GM12878 (cell line): ENCODE results near the gene PIGZ. TPM values are rescaled to one million over a fixed set of nuclear protein-coding genes. Genes with fewer than 3 reads are reported as not detected.

Experiments used
- ATAC-seq: fragments of 200-7000 bp; cut with Tn5 transposase; 3 replicates; pipeline ENCODE4 v1.9.1; 2020; ENCODE audit warnings: mild to moderate bottlenecking, moderate library complexity
- BruUV-seq: library from RNA; stranded (reverse); fragments of 400-500 nt; replicated peaks from 2 replicates; lab custom pipeline; 2021; lab: Mats Ljungman, UMichigan
- CTCF ChIA-PET: fragments of 300-600 bp; sonication (Branson Sonifier 250); formaldehyde crosslinking; extraction: SDS; loops from one replicate; lab custom pipeline; 2021; ENCODE audit warnings: inconsistent platforms; lab: Yijun Ruan, JAX
- POLR2A ChIA-PET: fragments of 350-600 bp; formaldehyde crosslinking; extraction: SDS; loops from one replicate; lab custom pipeline; 2021; ENCODE audit warnings: inconsistent platforms; lab: Charles Lee
- RAD21 ChIA-PET: fragments of 300-600 bp; sonication (Branson Sonifier 250); formaldehyde crosslinking; loops from one replicate; lab custom pipeline; 2023; ENCODE audit warnings: antibody characterized with exemption; ENCODE audit not compliant: unreplicated experiment; lab: Charles Lee
- SMC1A ChIA-PET: fragments of 300-600 bp; sonication (Branson Sonifier 250); formaldehyde crosslinking; loops from one replicate; lab custom pipeline; 2023; ENCODE audit not compliant: unreplicated experiment, uncharacterized antibody; lab: Charles Lee
- DNase-seq: peaks from one replicate; pipeline ENCODE4 v3.0.0-alpha.2; 2011; ENCODE audit warnings: low read depth, low spot score
- FAIRE-seq: peaks from 3 replicates; lab custom pipeline; 2011; peaks lifted over from hg19 to GRCh38; lab: Jason Lieb, UNC
- H2AFZ ChIP-seq: 2 replicates; pipeline ENCODE4 v1.6.0; 2011; ENCODE audit warnings: low read depth, low read length, control low read depth; ENCODE audit not compliant: control insufficient read depth
- H3K27ac ChIP-seq: 2 replicates; pipeline ENCODE4 v1.5.1; 2011; ENCODE audit warnings: control low read depth; ENCODE audit not compliant: control insufficient read depth, insufficient read depth
- H3K27me3 ChIP-seq, 2 experiments: replicated peaks in 1 of 2; 2 replicates each; pipeline versions ENCODE4 v1.6.0 to v1.6.1; 2011; ENCODE audit warnings: low read length in 1 of 2; ENCODE audit not compliant: control insufficient read depth in 2 of 2, insufficient read depth in 2 of 2
- H3K36me3 ChIP-seq, 2 experiments: 2 replicates each; pipeline ENCODE4 v1.5.1; 2011; ENCODE audit warnings: low read length in 1 of 2; ENCODE audit not compliant: control insufficient read depth in 2 of 2, insufficient read depth in 2 of 2
- H3K4me1 ChIP-seq: 2 replicates; pipeline ENCODE4 v1.6.1; 2011; ENCODE audit warnings: mild to moderate bottlenecking, low read length, moderate library complexity, mixed read lengths; ENCODE audit not compliant: control insufficient read depth, insufficient read depth
- H3K4me2 ChIP-seq: 2 replicates; pipeline ENCODE4 v1.6.0; 2011; ENCODE audit warnings: control low read depth; ENCODE audit not compliant: control insufficient read depth, insufficient read depth
- H3K4me3 ChIP-seq: fragments of 200-600 bp; sonication (generic); 2 replicates; pipeline ENCODE4 v1.5.1; 2016
- H3K79me2 ChIP-seq: 2 replicates; pipeline ENCODE4 v1.6.0; 2011; ENCODE audit warnings: low read length; ENCODE audit not compliant: control insufficient read depth, insufficient read depth
- H3K9ac ChIP-seq: 2 replicates; pipeline ENCODE4 v1.8.0; 2011; ENCODE audit warnings: low read length, control low read depth, mixed read lengths; ENCODE audit not compliant: control insufficient read depth, insufficient read depth
- H3K9me3 ChIP-seq: replicated peaks from 3 replicates; pipeline ENCODE4 v1.5.1; 2011; ENCODE audit warnings: mild to moderate bottlenecking, low read length; ENCODE audit not compliant: control insufficient read depth, insufficient read depth
- H4K20me1 ChIP-seq: 2 replicates; pipeline ENCODE4 v1.6.0; 2011; ENCODE audit not compliant: control insufficient read depth, insufficient read depth
- BRCA1 ChIP-seq: IDR thresholded peaks from 2 replicates; pipeline ENCODE4 v1.6.1; 2011; ENCODE audit warnings: low read depth, low read length, improper control_type of control experiment
- CBX5 ChIP-seq: sonication (generic); IDR thresholded peaks from 2 replicates; pipeline ENCODE4 v1.6.1; 2016; ENCODE audit warnings: low read depth, moderate library complexity, mild to moderate bottlenecking, inconsistent platforms
- CEBPB ChIP-seq, 2 experiments: fragments of 150-350 bp in 1 of 2; IDR thresholded peaks; 2 replicates each; pipeline ENCODE4 v1.6.1; 2012 to 2014; ENCODE audit warnings: low read depth in 2 of 2, low read length in 2 of 2, borderline replicate concordance in 1 of 2, inconsistent platforms in 1 of 2
- EED ChIP-seq: sonication (generic); IDR thresholded peaks from 2 replicates; pipeline ENCODE4 v1.6.1; 2016; ENCODE audit warnings: antibody characterized with exemption, low read depth
- GATAD2B ChIP-seq: fragments of 450-650 bp; conservative IDR thresholded peaks from 2 replicates; pipeline ENCODE4 v1.6.1; 2017; ENCODE audit warnings: low read depth, mild to moderate bottlenecking, moderate library complexity
- HCFC1 ChIP-seq: fragments of 150-350 bp; IDR thresholded peaks from 2 replicates; pipeline ENCODE4 v1.6.1; 2014; ENCODE audit warnings: low read length
- KLF5 ChIP-seq: fragments of 450-650 bp; IDR thresholded peaks from 2 replicates; pipeline ENCODE4 v1.6.1; 2014; ENCODE audit warnings: mild to moderate bottlenecking; ENCODE audit not compliant: partially characterized antibody
- NR2F1 ChIP-seq: fragments of 450-650 bp; conservative IDR thresholded peaks from 2 replicates; pipeline ENCODE4 v1.6.1; 2017; ENCODE audit warnings: mild to moderate bottlenecking
- POU2F2 ChIP-seq: IDR thresholded peaks from 3 replicates; pipeline ENCODE4 v1.6.1; 2011; ENCODE audit warnings: low read depth, mild to moderate bottlenecking, low read length, borderline replicate concordance
- RAD21 ChIP-seq: IDR thresholded peaks from 2 replicates; pipeline ENCODE4 v1.6.1; 2011; ENCODE audit warnings: mild to moderate bottlenecking, low read depth, low read length, moderate library complexity; ENCODE audit not compliant: insufficient read depth
- TARDBP ChIP-seq: IDR thresholded peaks from 2 replicates; pipeline ENCODE4 v1.6.1; 2016; ENCODE audit warnings: borderline replicate concordance
- TCF3 ChIP-seq: IDR thresholded peaks from 2 replicates; pipeline ENCODE4 v1.6.1; 2012; ENCODE audit warnings: low read depth, mild to moderate bottlenecking, low read length, borderline replicate concordance; ENCODE audit not compliant: insufficient read depth
- YBX1 ChIP-seq: fragments of 450-650 bp; IDR thresholded peaks from 2 replicates; pipeline ENCODE4 v1.6.1; 2016; ENCODE audit warnings: antibody characterized with exemption
- ZNF207 ChIP-seq: fragments of 450-650 bp; IDR thresholded peaks from 2 replicates; pipeline ENCODE4 v1.6.1; 2014; ENCODE audit warnings: antibody characterized with exemption, mild to moderate bottlenecking, borderline replicate concordance
- WGBS: methylation state at CpG from one replicate; pipeline ENCODE4 v1.1.6; 2016; ENCODE audit warnings: low lambda C conversion rate; ENCODE audit not compliant: insufficient replicate concordance, insufficient coverage; ENCODE audit errors: missing lambda C conversion rate; 5-methylcytosine and 5-hydroxymethylcytosine counted together
- in situ Hi-C: fragments of 300-500 bp; cut with MboI; formaldehyde crosslinking; loops from 9 replicates; pipeline ENCODE4 v1.14.3; 2018; ENCODE audit warnings: mixed read lengths
- intact Hi-C: fragments of 100-400 bp; cut with micrococcal nuclease; formaldehyde crosslinking; loops from one replicate; pipeline ENCODE4 v1.14.2; 2022; ENCODE audit not compliant: unreplicated experiment
- polyA plus RNA-seq, 11 experiments: library from polyadenylated mRNA; depleted of rRNA in 4 of 11; unstranded in 6 of 11; stranded (reverse) in 5 of 11; fragments of >200 nt; fragmentation: Nextera tagmentation in 4 of 11; fragmentation: Illumina TruSeq in 1 of 11; extraction: Ambion mirVana in 4 of 11; extraction: Trizol in 1 of 11; gene quantifications; 1 replicate in 1 of 11; 2 replicates in 10 of 11; pipeline versions ENCODE4 v1.2.1 to v1.2.3, GENCODE V29; 2011 to 2016; ENCODE audit warnings: inconsistent platforms in 2 of 11, missing spikeins in 2 of 11, low read depth in 1 of 11
- total RNA-seq, 4 experiments: library from RNA; depleted of rRNA in 3 of 4; stranded (reverse); fragments of >200 nt in 3 of 4; fragmentation: Illumina TruSeq in 1 of 4; extraction: Trizol in 1 of 4; gene quantifications; 2 replicates each; pipeline versions ENCODE4 v1.2.1 to v1.2.3, GENCODE V29; 2013 to 2021
- TF ChIP-seq, protein P1 (sequence below): IDR thresholded peaks from 2 replicates; pipeline ENCODE4 v1.6.1; 2011; ENCODE audit warnings: borderline replicate concordance, low read depth, mild to moderate bottlenecking, moderate library complexity, mixed read lengths, low read length; ENCODE audit not compliant: insufficient read depth; ENCODE audit errors: extremely low read length
- TF ChIP-seq, protein P2 (sequence below): fragments of 450-650 bp; IDR thresholded peaks from 2 replicates; pipeline ENCODE4 v1.6.1; 2017; ENCODE audit warnings: mild to moderate bottlenecking

PIGZ gene
- total and polyA plus RNA-seq, 10 of the 15 experiments (the other 5 are each of a cell fraction or from before 2014, with no cell fraction given): 0.06 to 1.2 (median 0.64) TPM

- TF ChIP-seq, protein P1, sequence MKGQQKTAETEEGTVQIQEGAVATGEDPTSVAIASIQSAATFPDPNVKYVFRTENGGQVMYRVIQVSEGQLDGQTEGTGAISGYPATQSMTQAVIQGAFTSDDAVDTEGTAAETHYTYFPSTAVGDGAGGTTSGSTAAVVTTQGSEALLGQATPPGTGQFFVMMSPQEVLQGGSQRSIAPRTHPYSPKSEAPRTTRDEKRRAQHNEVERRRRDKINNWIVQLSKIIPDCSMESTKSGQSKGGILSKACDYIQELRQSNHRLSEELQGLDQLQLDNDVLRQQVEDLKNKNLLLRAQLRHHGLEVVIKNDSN: no peak
- TF ChIP-seq HCFC1 (no peak), POU2F2 (no peak), KLF5 (no peak), EED (no peak), CEBPB (IDR thresholded peaks at IDR 0.05; ENCODE audit: borderline replicate concordance in 1 of 2, low read depth in 2 of 2, low read length in 2 of 2) (no peak), GATAD2B (no peak), BRCA1 (no peak), CBX5 (no peak), RAD21 (no peak), TARDBP (no peak), YBX1 (no peak), ZNF207 (no peak), TCF3 (no peak), NR2F1 (no peak)
- TF ChIP-seq, protein P2, sequence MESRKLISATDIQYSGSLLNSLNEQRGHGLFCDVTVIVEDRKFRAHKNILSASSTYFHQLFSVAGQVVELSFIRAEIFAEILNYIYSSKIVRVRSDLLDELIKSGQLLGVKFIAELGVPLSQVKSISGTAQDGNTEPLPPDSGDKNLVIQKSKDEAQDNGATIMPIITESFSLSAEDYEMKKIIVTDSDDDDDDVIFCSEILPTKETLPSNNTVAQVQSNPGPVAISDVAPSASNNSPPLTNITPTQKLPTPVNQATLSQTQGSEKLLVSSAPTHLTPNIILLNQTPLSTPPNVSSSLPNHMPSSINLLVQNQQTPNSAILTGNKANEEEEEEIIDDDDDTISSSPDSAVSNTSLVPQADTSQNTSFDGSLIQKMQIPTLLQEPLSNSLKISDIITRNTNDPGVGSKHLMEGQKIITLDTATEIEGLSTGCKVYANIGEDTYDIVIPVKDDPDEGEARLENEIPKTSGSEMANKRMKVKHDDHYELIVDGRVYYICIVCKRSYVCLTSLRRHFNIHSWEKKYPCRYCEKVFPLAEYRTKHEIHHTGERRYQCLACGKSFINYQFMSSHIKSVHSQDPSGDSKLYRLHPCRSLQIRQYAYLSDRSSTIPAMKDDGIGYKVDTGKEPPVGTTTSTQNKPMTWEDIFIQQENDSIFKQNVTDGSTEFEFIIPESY: no peak
- intact Hi-C loops (no loop called here), in situ Hi-C loops (no loop called here)
- H3K9ac ChIP-seq: no peak overlapping the region
- DNase-seq (no peak), FAIRE-seq (no peak), ATAC-seq (no peak)
- no peak overlapping the region for H3K4me3 ChIP-seq
- no TSS peak for BruUV-seq
- no peaks in the 10 kb centered on the region for H3K36me3 ChIP-seq
- H3K4me1 ChIP-seq: no peaks in the 10 kb centered on the region
- CTCF ChIA-PET: interaction anchor here (0.7 kb wide), 1 partner anchor 17 kb away, joined by 3 read pairs; the partner anchor contains the start of gene MELTF
- H4K20me1 ChIP-seq: no peaks in the 10 kb centered on the region
- no peaks in the 10 kb centered on the region for H3K79me2 ChIP-seq
- H3K9me3 ChIP-seq: no peaks in the 10 kb centered on the region
- no peak overlapping the region for H3K27ac ChIP-seq
- POLR2A ChIA-PET: no interaction called here
- H3K4me2 ChIP-seq: no peak overlapping the region
- SMC1A ChIA-PET: no interaction called here
- 73% methylated on average over 7 of the region's 7 CpGs for WGBS
- RAD21 ChIA-PET: no interaction called here
- H2AFZ ChIP-seq: no peak overlapping the region
- H3K27me3 ChIP-seq: no peaks in the 10 kb centered on the region
Measured at GRCh38 chr3:197012540-197012883, 43.9 kb upstream of the PIGZ start.
